HG03175 (cell line): ENCODE results near the gene PSMA1.
A peak's percentile ranks its signal among the peaks of the same experiment; 100 is the strongest.
"Not testable (repeated sequence)": the region's sequence is repeated elsewhere in the genome, so short reads cannot be mapped to it uniquely, and the experiment has no call there.

ENCODE experiments used
- ATAC-seq: cut with Tn5 transposase; IDR thresholded peaks from one replicate; pipeline ENCODE4 v1.9.1; 2021; ENCODE audit warnings: mild to moderate bottlenecking, moderate library complexity; ENCODE audit not compliant: unreplicated experiment

The PSMA1 gene

GRCh38 chr11:14519917-14520746 lies at the start of gene PSMA1:
Gene PSMA1 (minus strand): TSS chr11:14520386. CDS start chr11:14520299, 87 bp downstream.
- peak; percentile 94 for ATAC-seq

GRCh38 chr11:14569516-14569915 lies 49.3 kb upstream of the PSMA1 start:
- not testable (repeated sequence) for ATAC-seq

- ATAC-seq = no peak
Measured at GRCh38 chr11:14567064-14567651, 47.0 kb upstream of the PSMA1 start.

- ATAC-seq = no peak
Measured at GRCh38 chr11:14566331-14567063, 46.3 kb upstream of the PSMA1 start.

- ATAC-seq = no peak
Measured at GRCh38 chr11:14565845-14566244, 45.7 kb upstream of the PSMA1 start.

- no peak for ATAC-seq
Measured at GRCh38 chr11:14555818-14556217, 35.6 kb upstream of the PSMA1 start.

GRCh38 chr11:14554959-14555358 lies 34.8 kb upstream of the PSMA1 start:
- no peak for ATAC-seq

- ATAC-seq = no peak
Measured at GRCh38 chr11:14552089-14552488, 31.9 kb upstream of the PSMA1 start.

- no peak for ATAC-seq
Measured at GRCh38 chr11:14551380-14551779, 31.2 kb upstream of the PSMA1 start.

GRCh38 chr11:14549891-14550290 lies 29.7 kb upstream of the PSMA1 start:
- no peak for ATAC-seq

- ATAC-seq = no peak
Measured at GRCh38 chr11:14547440-14547839, 27.3 kb upstream of the PSMA1 start.

- ATAC-seq = no peak
Measured at GRCh38 chr11:14546672-14547071, 26.5 kb upstream of the PSMA1 start.

GRCh38 chr11:14544611-14545010 lies 24.4 kb upstream of the PSMA1 start:
- ATAC-seq = peak; percentile 80

GRCh38 chr11:14543260-14543659 lies 23.1 kb upstream of the PSMA1 start:
- no peak for ATAC-seq

GRCh38 chr11:14542324-14542723 lies 22.1 kb upstream of the PSMA1 start:
- no peak for ATAC-seq

GRCh38 chr11:14541192-14541947 lies 21.2 kb upstream of the PSMA1 start:
- no peak for ATAC-seq

GRCh38 chr11:14539982-14540421 lies 19.8 kb upstream of the PSMA1 start:
- ATAC-seq = no peak

GRCh38 chr11:14538926-14539554 lies 18.9 kb upstream of the PSMA1 start:
- ATAC-seq = no peak

- no peak for ATAC-seq
Measured at GRCh38 chr11:14538271-14538925, 18.2 kb upstream of the PSMA1 start.

- peak; percentile 73 for ATAC-seq
Measured at GRCh38 chr11:14537134-14537599, 17.0 kb upstream of the PSMA1 start.
